Heart left ventricle (tissue), 16 donors: ENCODE results near the gene KRTAP10-5. TPM values are rescaled to one million over a fixed set of nuclear protein-coding genes. Genes with fewer than 3 reads are reported as not detected.
"Not testable (repeated sequence)": the region's sequence is repeated elsewhere in the genome, so short reads cannot be mapped to it uniquely, and the experiment has no call there.

Experiments
- ATAC-seq, 4 donors: fragments of 200-7000 bp; cut with Tn5 transposase; one replicate each; pipeline ENCODE4 v1.9.1; 2020 to 2022; ENCODE audit warnings: moderate library complexity in 4 of 4, mild to moderate bottlenecking in 3 of 4, moderate number of reproducible peaks in 1 of 4
- DNase-seq, 5 donors: peaks; one replicate each; pipeline ENCODE4 v3.0.0-alpha.2; 2020
- H3K27ac ChIP-seq, 12 donors: fragments of 200-600 bp; sonication (generic) in 4 of 12; one replicate each; pipeline versions ENCODE4 v1.5.0 to v1.8.0; 2016 to 2022; ENCODE audit warnings: mild to moderate bottlenecking in 2 of 12
- H3K27me3 ChIP-seq, 9 donors: fragments of 200-600 bp; sonication (generic) in 2 of 9; one replicate each; pipeline versions ENCODE4 v1.5.1 to v1.8.0; 2016 to 2022; ENCODE audit warnings: mild to moderate bottlenecking in 3 of 9
- H3K36me3 ChIP-seq, 9 donors: fragments of 200-600 bp; sonication (generic) in 2 of 9; one replicate each; pipeline versions ENCODE4 v1.5.0 to v1.8.0; 2018 to 2022; ENCODE audit warnings: mild to moderate bottlenecking in 2 of 9
- H3K4me1 ChIP-seq, 12 donors: fragments of 200-600 bp; sonication (generic) in 4 of 12; one replicate each; pipeline versions ENCODE4 v1.5.0 to v1.8.0; 2016 to 2022; ENCODE audit warnings: mild to moderate bottlenecking in 3 of 12
- H3K4me3 ChIP-seq, 12 donors: fragments of 200-600 bp; sonication (generic) in 4 of 12; one replicate each; pipeline versions ENCODE4 v1.5.0 to v1.8.0; 2017 to 2022; ENCODE audit warnings: mild to moderate bottlenecking in 9 of 12, moderate library complexity in 4 of 12
- H3K9me3 ChIP-seq, 12 donors: fragments of 200-600 bp; sonication (generic) in 4 of 12; one replicate each; pipeline versions ENCODE4 v1.5.0 to v1.8.0; 2016 to 2022; ENCODE audit warnings: mild to moderate bottlenecking in 1 of 12
- POLR2A ChIP-seq, 2 donors: fragments of 450-650 bp; IDR thresholded peaks; one replicate each; pipeline ENCODE4 v1.6.1; 2017; ENCODE audit warnings: antibody characterized with exemption in 2 of 2, mild to moderate bottlenecking in 2 of 2, moderate library complexity in 2 of 2
- WGBS, 4 donors: extraction: QIAGEN DNeasy Blood & Tissue Kit in 2 of 4; methylation state at CpG; one replicate each; pipeline versions ENCODE4 v1.1.5 to v1.1.7; 2013 to 2018; 5-methylcytosine and 5-hydroxymethylcytosine counted together
- intact Hi-C, 10 donors: fragments of 100-400 bp; cut with DNase I; formaldehyde crosslinking; loops; one replicate each; pipeline versions ENCODE4 v1.11.1 to v1.14.2; 2022
- long read RNA-seq, 3 donors: library from polyadenylated mRNA; unstranded; transcript quantifications; one replicate each; pipeline ENCODE4 v2.0.0, GENCODE V29; 2020 to 2021
- polyA plus RNA-seq, 2 donors: library from polyadenylated mRNA; stranded (reverse); fragments of 200-250 nt; gene quantifications; one replicate each; pipeline ENCODE4 v1.2.3, GENCODE V29; 2013
- total RNA-seq, 9 donors: library from RNA; depleted of rRNA in 2 of 9; stranded (reverse); fragments of >200 nt in 2 of 9; fragmentation: NEBNext Ultra II Directional in 3 of 9; extraction: Animal tissue kit (Norgen Biotek cat#: 25700) in 3 of 9; gene quantifications; one replicate each; pipeline versions ENCODE4 v1.1.0 to v1.2.4, GENCODE V29; 2016 to 2023
- TF ChIP-seq, protein P1 (sequence below), 12 donors: fragments of 200-600 bp; sonication (generic) in 4 of 12; IDR thresholded peaks; one replicate each; pipeline versions ENCODE4 v1.5.0 to v1.8.0; 2018 to 2022; ENCODE audit warnings: antibody characterized with exemption in 12 of 12, mild to moderate bottlenecking in 5 of 12
- donor health status: ischemic (EF 13 %, LVEDD 7.1; RV severe dilation, severe dysfunction).
- donor health status: healthy with polysubstance abuse.
- donor health status: DM: no; HTN: yes; CAD: no.
- donor health status: DM: no; HTN: no; CAD: no.
- donor health status: ischemic (EF 25% LVEDD 6.9; RV normal size, moderate dysfunction).
- donor health status: ischemic (EF 25% LVEDD 5.7; RV mildly dilated, moderate dysfunction).
- donor health status: healthy.
- donor health status: DM: yes; HTN: yes; CAD: no.
- donor health status: ischemic (EF 35%, LVEDD 5.7; RV mildly dilated, moderate dysfunction).
- donor health status: nonischemic (EF 11% LVEDD 7.7; RV severe dilation, severe dysfunction).
- donor health status: DM: yes; HTN: yes; CAD: no.
- donor health status: PGD.
- donor health status: ischemic (EF 29% LVEDD 5.4; RV normal size, mild dysfunction).
- donor health status: nonischemic (EF 23%, LVEDD 6.1; RV moderate dilation, normal function).

The KRTAP10-5 gene, protein sequence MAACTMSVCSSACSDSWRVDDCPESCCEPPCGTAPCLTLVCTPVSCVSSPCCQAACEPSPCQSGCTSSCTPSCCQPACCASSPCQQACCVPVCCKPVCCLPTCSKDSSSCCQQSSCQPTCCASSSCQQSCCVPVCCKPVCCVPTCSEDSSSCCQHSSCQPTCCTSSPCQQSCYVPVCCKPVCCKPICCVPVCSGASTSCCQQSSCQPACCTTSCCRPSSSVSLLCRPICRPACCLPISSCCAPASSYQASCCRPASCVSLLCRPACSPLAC
- total RNA-seq (not detected), polyA plus RNA-seq (not detected)
- long read RNA-seq, donor 1 = 0 reads
- long read RNA-seq, donor 2 = 0 reads
- long read RNA-seq, donor 3 = 0 reads

DNA sequence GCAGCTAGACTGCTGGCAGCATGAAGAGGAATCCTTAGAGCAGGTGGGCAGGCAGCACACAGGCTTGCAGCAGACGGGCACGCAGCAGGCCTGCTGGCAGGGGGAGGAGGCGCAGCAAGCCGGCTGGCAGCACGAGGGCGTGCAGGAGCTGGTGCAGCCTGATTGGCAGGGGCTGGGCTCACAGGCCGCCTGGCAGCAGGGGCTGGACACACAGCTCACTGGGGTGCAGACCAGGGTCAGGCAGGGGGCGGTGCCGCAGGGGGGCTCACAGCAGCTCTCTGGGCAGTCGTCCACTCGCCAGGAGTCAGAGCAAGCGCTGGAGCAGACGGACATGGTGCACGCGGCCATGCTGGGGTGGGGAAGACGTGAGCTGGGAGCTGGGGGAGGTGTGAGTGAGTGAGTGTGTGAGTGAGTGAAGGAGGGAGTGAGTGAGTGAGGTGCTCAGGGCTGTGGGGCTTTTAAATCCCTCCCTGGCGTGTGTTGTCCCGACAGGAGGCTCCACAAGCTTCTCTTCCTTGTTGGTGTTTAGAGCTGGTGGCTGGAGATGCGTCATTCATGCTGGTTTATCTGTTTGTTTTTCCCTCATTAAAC, at the start of gene KRTAP10-5:
Gene KRTAP10-5 (minus strand): TSS at position 374 of the 591 bp plus-strand sequence. CDS start 26 bp downstream, at position 348.
- TF ChIP-seq, protein P1, sequence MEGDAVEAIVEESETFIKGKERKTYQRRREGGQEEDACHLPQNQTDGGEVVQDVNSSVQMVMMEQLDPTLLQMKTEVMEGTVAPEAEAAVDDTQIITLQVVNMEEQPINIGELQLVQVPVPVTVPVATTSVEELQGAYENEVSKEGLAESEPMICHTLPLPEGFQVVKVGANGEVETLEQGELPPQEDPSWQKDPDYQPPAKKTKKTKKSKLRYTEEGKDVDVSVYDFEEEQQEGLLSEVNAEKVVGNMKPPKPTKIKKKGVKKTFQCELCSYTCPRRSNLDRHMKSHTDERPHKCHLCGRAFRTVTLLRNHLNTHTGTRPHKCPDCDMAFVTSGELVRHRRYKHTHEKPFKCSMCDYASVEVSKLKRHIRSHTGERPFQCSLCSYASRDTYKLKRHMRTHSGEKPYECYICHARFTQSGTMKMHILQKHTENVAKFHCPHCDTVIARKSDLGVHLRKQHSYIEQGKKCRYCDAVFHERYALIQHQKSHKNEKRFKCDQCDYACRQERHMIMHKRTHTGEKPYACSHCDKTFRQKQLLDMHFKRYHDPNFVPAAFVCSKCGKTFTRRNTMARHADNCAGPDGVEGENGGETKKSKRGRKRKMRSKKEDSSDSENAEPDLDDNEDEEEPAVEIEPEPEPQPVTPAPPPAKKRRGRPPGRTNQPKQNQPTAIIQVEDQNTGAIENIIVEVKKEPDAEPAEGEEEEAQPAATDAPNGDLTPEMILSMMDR (IDR thresholded peaks at IDR 0.05) = peak in 1 of 12 donors; percentile 13
- H3K27me3 ChIP-seq = peaks cover 0 to 16% (median 0%) of the 10 kb centered on the region in 9 donors
- H3K27ac ChIP-seq, H3K4me1 ChIP-seq, H3K4me3 ChIP-seq, DNase-seq, H3K36me3 ChIP-seq, intact Hi-C loops: not testable (repeated sequence)
- WGBS, 4 donors = 35 to 52% (median 45%) methylated on average over 8 to 19 of the region's 19 CpGs
- H3K9me3 ChIP-seq = peaks cover 0 to 37% (median 12%) of the 10 kb centered on the region in 12 donors
- peak in 2 of 4 donors; percentile 53 to 58 for ATAC-seq

DNA sequence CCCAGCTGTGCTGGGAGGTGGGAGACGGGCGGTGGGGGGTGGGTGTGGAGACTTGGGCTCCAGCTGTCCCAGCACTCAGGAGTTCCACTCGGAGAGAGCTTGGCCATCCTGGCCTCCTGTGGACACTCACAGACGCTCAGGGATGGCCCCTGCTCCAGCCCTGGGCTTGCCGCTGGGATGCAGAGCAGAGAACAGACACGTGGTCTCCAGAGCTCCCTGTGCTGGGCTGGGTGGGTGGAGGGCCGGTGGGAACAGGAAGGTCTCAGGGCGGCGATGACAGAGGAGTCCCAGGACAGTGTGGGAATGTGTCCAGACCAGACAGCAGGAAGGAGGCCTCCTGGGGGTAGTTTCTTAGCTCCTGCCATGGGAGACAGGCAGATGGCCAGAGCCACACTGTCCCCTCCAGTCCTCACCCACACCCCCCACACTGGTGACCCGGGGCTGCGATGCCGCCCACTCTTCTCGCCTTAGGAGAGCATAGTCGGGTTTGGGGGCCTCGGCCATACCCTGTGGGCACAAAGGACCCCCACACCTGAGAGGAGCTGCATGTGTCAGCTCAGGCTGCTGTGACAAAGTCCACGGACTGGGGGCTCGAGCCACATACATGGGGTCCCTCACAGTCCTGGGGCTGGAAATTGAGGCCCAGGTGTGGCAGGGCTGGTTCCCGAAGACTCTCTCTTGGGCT, 48.4 kb upstream of the KRTAP10-5 start:
- 49 to 58% (median 53%) methylated on average over 13 to 18 of the region's 18 CpGs for WGBS, 4 donors

DNA sequence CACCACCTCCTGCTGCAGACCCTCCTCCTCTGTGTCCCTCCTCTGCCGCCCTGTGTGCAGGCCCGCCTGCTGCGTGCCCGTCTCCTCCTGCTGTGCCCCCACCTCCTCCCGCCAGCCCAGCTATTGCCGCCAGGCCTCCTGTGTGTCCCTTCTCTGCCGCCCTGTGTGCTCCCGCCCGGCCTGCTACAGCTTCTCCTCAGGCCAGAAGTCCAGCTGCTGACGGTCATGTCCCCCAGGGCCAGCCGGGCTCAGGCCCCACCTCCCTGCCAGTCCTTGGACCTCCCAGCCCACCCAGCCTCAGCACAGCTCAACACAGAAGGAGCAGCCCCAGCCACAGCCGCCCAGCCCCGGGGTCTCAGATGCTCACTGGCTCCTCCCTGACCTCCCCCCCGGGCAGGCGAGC, 47.4 kb upstream of the KRTAP10-5 start:
- DNase-seq (peak in 1 of 5 donors; percentile 55), ATAC-seq (peak in 1 of 4 donors; percentile 20)
- H3K36me3 ChIP-seq, H3K27ac ChIP-seq, H3K4me3 ChIP-seq: not testable (repeated sequence)
- Histone ChIP-seq H3K9me3 (peaks cover 0 to 48% (median 33%) of the 10 kb centered on the region in 12 donors), H3K4me1 (peaks cover 0 to 29% (median 0%) of the 10 kb centered on the region in 12 donors), H3K27me3 (peaks cover 0 to 26% (median 0%) of the 10 kb centered on the region in 9 donors)
- WGBS, 4 donors = 51 to 72% (median 54%) methylated on average over 11 to 15 of the region's 15 CpGs
- intact Hi-C loops = loop anchor here in 1 of 10 donors (10.0 kb wide), 1 partner anchor 87 kb away; the partner anchor contains the start of gene TSPEAR

More for the DNA sequence above, 48.4 kb upstream of the KRTAP10-5 start:
- ATAC-seq = peak in 3 of 4 donors; percentile 44 to 74 (median 65)
- Histone ChIP-seq H3K27ac (no peak overlapping the region), H3K9me3 (peaks cover 0 to 45% (median 26%) of the 10 kb centered on the region in 12 donors), H3K4me3 (no peak overlapping the region), H3K27me3 (peaks cover 0 to 26% (median 0%) of the 10 kb centered on the region in 9 donors), H3K36me3 (no peaks in the 10 kb centered on the region), H3K4me1 (peaks cover 0 to 29% (median 0%) of the 10 kb centered on the region in 12 donors)
- TF ChIP-seq, protein P1 (IDR thresholded peaks at IDR 0.05) = no peak
- TF ChIP-seq POLR2A (IDR thresholded peaks at IDR 0.05) = no peak
- intact Hi-C loops = loop anchor here in 1 of 10 donors (10.0 kb wide), 1 partner anchor 86 kb away; the partner anchor contains the start of gene TSPEAR
- no peak for DNase-seq

DNA sequence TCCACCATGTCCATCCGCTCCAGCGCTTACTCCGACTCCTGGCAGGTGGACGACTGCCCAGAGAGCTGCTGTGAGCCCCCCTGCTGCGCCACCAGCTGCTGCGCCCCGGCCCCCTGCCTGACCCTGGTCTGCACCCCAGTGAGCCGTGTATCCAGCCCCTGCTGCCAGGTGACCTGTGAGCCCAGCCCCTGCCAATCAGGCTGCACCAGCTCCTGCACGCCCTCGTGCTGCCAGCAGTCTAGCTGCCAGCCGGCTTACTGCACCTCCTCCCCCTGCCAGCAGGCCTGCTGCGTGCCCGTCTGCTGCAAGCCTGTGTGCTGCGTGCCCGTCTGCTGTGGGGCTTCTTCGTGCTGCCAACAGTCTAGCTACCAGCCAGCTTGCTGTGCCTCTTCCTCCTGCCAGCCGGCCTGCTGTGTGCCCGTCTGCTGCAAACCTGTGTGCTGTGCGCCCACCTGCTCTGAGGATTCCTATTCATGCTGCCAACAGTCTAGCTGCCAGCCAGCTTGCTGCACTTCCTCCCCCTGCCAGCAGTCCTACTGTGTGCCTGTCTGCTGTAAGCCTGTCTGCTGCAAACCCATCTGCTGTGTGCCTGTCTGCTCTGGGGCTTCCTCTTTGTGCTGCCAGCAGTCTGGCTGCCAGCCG, 46.9 kb upstream of the KRTAP10-5 start:
- intact Hi-C loops = loop anchor here in 1 of 10 donors (10.0 kb wide), 1 partner anchor 87 kb away; the partner anchor contains the start of gene TSPEAR
- H3K4me1 ChIP-seq = peaks cover 0 to 29% (median 0%) of the 10 kb centered on the region in 12 donors
- peaks cover 0 to 26% (median 0%) of the 10 kb centered on the region in 9 donors for H3K27me3 ChIP-seq
- ATAC-seq, H3K36me3 ChIP-seq, H3K27ac ChIP-seq, H3K4me3 ChIP-seq: not testable (repeated sequence)
- 76 to 84% (median 80%) methylated on average over 14 to 18 of the region's 20 CpGs for WGBS, 4 donors
- peaks cover 0 to 48% (median 30%) of the 10 kb centered on the region in 12 donors for H3K9me3 ChIP-seq
- DNase-seq = peak in 1 of 5 donors; percentile 49
